SK-N-DZ (cell line): Measurements from ENCODE around the gene MPRIP.

Source experiments
- DNase-seq: peaks from one replicate; pipeline ENCODE4 v3.0.0-alpha.2; 2015; ENCODE audit warnings: low spot score

The MPRIP gene

DNA sequence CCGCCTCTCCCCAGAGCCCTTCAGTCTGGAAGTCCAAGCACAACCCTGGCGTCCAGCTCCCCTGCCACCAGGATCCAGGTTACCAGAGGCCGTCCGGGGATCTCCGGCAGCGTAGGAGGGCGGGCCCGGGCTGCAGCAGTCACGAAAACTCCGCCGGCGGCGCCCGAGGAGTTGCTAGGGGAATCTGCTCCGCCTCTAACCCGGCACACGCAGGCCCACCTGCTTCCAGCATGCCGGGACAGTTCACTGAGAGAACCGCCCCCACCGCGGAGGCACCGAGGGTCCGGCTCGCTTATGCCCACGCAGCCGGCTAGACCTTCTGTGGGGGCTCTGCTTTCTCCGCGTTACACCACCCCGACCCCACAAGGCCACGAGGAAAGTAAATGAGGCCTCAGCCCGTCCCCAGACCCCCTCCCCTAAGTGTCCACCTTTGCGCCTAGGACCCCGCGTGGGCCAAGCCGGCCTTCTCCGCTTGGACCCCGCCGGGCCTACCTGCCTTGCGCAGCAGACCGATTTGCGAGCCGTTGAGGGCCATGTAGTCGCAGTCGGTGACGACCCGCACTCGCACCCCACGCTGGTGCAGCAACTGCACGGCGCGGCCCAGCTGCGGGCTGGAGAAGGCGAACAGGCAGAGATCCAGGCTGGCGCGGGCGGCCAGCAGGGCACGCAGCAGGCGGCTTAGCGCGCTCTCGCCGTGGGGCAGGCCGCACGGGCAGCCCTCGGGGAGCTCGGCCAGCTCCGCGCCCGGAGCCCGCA lies 163.3 kb downstream of the MPRIP start:
- DNase-seq = peak; percentile 52

DNA sequence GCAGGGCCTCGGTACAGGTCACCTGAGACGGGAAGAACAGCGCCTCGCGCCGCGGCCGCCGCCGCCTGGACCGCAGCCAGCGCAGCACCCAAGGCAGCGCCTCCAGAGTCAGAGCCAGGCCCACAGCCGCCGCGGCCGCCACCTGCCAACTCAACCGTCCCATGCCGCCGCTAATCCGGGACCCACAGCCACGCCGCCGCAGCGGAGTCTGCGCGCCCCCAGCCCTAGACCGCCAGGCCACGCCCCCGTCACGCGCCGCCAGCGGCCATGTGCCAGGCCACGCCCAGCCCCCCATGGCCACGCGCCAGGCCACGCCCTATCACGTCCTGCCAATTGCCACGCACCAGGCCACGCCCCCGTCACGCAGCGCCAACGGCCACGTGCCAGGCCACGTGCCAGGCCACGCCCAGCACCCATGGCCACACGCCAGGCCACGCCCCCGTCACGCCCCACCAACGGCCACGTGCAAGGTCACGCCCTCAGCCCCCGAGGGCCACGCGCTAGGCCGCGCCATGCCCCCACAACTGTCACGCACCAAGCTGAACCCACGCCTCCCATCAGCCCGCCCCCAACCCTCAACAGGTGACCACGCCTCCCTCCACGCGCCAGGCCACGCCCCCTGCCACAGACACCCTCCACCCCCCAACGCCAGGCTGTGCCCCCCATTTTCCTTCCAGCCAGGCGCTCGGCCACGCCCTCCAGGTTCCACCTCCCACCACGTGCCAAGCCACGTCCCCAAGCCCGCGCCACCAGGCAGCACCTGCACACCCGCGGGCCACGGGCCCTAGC lies 164.1 kb downstream of the MPRIP start, which contains the start of gene PLD6:
TSS of gene PLD6 (minus strand) at position 210 of the 789 bp plus-strand sequence. CDS start at position 163, 47 bp downstream.
- peak; percentile 89 for DNase-seq

DNA sequence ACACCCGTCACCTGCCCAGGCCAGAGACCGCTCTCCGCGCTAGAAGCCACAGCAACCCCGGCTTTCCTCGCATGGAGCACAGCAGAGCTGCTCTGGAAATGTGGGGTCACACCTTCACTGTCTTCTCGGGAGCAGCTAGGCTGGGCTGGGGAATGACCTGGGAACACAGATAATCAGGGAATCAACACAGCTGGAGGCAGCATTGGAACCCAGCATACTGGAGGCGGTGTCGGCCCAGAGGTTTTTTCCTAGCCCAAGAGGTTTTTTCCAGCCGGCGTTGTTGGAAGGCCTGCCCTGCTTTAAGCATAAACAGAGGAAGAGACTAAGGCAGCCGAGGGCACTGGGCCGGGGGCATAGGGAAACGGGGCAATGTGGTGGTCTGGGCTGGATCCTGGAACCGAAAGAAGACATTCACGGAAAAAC lies 164.7 kb downstream of the MPRIP start:
- peak; percentile 51 for DNase-seq

DNA sequence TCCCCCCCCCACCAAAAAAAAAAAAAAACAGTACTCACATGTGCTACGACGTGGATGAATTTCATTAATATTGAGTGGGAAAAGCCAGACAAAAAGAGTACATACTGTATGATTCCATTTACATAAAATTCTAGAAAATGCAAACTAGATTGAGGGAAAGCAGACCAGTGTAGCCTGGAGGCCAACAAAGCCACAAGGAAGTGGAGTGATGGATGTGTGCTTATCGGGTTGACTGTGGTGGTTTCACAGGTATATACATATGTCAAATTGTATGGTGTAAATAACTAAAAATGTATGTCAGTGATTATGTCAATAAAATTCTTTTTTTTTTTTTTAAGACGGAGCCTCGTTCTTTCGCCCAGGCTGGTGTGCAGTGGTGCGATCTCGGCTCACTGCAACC lies 165.7 kb downstream of the MPRIP start:
- no peak for DNase-seq

DNA sequence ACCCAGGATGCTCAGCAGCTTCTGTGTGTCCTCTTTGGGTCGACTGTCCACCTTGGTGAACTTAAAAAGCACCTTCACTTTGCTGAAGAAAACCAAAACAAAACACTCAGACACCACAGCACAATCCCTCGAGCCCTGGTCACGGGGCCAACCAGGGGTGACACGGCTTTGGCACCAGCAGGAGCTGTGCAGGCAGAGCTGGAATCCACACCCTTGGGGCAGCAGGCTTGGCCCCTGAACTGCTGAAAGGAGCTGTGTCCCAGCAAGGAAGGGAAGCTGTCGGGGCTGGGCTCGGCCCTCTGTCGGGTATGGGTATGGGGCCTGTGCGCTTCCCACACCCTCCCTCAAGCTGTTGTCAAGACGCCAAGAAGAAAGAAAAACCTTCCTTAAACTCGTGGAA lies 171.5 kb downstream of the MPRIP start:
- DNase-seq = no peak

DNA sequence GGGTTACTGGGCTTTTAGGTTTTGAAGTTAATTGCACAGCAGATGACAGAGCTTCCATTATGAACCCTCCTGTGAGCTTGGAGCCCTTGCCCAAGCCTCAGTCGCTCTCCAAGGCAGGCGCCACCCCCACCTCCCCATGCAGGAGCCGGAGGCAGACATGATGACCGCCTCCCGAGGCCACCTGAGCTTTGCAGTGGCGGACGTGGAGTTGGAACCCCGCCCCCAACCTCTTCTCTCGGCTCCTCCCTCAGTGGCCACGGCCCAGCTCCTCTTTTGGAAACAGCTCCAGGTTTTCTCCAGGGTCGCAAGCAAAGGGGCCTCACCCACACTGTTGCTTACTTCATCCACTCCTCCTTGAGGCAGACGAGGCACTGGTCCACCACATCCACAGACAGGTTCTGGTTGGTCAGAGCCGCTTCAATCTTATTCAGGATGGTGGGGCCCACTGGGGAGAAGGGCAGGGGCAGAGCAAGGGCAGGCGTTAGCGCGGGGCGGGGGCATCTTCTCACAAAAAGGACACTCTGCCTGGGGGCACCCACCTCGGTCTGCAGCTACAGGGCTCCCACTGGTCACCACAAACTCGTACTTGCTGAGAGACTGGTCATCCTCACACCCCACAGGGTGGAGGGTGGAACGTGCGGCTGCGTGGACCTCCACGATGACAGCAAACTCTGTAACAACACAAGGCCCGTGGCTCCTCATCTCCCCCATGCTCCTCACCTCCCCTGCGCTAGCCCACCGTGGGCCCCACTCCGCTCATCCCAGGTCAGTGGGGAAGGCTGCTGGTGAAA lies 172.6 kb downstream of the MPRIP start:
- no peak for DNase-seq

DNA sequence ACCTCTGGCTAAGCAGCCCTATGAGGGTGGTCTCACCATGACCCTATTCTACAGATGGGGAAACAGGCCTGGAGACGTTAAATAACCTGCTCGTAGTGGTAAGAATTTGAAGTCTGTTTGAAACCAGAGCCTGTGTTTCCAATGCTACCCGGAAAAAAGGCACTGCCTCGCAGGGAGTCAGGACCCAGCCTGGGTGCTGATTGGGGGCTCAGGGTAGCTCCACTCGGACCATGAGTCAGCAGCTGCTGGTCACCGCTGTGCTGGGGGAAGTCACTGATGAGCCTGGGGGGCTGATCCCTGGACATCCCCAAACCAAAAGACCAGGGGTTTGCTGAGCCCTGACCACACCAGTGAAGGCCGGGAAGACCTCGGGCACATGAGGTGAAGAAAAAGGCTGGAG lies 173.3 kb downstream of the MPRIP start:
- no peak for DNase-seq

DNA sequence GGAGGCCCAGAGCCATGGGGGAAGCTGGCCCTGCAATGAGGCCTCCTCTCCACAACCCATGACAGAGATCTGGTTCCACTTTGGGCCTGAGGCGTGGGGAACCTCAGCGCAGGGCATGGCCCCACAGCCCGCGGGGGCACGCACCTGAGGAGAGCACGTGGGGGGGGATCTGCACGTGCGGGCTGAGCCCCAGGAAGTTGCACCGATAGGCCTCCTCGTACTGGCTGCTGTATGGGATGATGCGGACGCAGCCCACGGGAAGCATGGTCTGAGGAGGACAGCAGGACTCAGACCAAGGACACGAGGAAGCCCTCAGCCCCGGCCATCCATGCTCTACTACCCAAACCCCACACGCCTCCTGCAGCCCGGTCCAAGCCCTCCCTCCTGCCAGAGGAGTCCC lies 174.0 kb downstream of the MPRIP start:
- DNase-seq = no peak

DNA sequence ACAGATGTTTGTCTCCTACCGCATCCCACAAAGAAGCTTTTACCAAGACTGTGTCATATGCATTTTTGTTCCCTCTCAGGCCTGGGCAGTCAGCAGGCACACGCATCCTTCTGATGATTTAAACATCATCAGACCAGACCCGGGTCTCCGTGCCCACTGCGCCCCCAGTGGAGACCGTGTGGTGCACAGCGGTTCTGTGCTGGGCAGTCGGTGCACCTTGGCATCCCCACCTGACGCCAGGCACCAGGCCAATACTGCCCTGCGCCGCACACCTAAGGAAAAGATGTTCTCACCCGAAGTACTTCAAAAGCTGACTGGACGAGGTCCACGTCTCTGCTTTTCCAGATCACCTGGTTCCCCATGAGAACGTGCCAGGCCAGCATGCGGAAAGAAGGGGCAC lies 174.5 kb downstream of the MPRIP start:
- DNase-seq = no peak

DNA sequence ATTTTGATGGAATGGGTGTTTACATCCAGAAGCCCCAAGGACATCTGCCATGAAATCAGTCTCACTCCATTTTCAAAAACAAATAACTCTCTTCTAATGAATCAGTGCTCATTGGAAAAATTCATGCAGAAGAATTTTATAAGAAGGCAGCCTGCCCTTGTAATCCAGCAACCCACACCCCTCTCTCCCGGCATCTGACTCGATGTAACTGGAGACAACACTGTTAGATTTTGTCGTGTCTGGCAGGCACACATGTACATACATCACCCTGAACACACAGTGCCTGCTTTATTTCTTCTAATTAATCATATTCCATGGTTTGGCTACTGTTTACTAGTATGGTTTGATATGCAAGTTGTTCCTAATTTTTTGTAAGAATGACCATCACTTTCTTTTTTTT lies 175.7 kb downstream of the MPRIP start:
- no peak for DNase-seq

DNA sequence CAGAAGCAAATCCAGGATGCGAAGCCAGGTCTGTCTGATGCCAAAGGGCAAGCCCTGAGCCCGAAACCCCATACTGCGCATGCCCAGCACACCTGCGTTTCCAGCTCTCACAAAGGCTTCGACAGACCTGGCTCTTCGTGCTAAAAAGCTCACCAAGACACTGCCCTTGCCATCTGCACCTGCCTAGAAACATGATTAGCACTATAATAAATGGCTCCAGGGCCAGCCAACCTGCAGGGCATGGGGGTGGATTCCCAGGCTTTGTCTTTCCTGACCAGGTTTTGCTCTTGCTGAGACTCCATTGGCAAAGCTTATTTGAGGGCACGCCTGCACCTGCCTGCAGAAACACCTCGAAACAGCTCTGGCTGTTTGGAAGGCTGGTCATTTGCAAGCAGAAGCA lies 178.3 kb downstream of the MPRIP start:
- DNase-seq = no peak

DNA sequence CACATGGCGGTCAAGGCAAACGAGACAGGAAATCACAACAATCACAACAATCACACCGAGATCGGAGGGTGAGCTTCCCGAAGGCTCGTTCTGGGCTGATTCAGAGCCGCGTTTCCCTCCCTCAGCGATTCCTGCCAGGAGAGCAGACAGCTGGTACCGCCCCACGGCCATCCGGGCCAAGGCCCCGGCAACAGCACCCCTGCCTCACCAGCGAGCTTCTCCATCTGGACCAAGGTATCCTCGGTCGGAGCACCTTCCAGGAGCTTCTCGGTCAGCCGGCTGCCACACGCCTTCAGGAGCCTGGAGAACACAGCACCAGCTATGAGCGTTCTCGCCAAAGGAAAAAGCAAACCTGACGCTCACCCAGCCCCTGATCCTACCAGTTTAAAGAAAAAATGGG lies 179.1 kb downstream of the MPRIP start:
- no peak for DNase-seq

DNA sequence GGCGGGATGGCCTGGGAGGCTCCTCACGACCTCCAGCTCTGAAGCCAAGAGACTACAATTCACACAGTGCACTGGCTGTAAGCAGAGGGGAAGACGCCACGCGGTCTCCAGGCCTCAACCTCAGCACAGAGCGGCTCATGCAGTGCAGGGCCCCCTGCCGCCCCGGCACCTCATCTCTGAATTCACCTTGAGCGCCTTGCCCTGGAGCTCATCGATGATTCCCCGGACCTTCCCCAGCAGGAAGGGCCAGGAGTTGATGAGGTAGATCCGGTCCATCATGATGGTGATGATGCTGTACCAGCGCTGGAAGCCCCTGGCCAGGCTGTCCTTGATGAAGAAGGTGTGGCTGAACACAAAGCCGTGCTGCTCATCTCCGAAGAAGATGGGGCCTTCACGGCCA lies 181.5 kb downstream of the MPRIP start:
- no peak for DNase-seq

DNA sequence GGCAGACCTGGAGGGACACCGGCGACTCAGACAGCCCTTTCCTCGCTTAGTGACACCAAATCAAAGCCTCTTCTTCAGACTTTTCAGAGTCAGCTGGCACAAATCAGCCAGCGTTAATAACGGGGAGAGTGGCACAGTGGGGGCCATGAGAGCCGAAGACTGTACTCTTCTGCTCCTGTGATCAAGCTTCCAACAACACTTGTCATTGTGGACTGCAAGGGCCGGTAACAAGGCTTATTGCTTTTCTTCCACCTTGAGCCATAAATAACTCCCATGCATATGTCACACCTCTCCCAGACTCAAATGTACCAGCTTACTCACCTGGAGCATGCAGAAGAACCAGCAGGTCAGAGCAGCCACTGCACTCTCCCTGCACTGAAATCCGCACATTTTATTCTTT lies 181.9 kb downstream of the MPRIP start:
- no peak for DNase-seq

DNA sequence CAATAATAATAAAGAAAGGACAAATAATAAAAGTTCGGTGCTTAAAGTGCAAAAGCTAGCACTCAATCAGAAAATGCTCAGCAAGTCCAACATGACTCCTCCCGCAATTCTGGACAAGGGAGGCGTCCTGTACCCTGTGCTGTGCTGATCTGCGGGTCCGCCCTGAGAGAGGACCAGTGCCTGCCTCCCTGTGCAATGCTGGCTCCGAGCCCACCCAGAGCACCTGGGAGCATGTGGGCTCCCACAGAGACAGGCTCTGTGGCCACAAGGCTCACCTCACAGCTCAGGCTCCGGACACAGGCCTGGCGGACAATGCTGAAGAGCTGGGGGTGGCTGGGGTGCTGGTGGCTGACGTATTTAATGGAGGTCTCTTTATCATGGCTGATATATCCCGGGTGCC lies 183.6 kb downstream of the MPRIP start:
- DNase-seq = no peak

DNA sequence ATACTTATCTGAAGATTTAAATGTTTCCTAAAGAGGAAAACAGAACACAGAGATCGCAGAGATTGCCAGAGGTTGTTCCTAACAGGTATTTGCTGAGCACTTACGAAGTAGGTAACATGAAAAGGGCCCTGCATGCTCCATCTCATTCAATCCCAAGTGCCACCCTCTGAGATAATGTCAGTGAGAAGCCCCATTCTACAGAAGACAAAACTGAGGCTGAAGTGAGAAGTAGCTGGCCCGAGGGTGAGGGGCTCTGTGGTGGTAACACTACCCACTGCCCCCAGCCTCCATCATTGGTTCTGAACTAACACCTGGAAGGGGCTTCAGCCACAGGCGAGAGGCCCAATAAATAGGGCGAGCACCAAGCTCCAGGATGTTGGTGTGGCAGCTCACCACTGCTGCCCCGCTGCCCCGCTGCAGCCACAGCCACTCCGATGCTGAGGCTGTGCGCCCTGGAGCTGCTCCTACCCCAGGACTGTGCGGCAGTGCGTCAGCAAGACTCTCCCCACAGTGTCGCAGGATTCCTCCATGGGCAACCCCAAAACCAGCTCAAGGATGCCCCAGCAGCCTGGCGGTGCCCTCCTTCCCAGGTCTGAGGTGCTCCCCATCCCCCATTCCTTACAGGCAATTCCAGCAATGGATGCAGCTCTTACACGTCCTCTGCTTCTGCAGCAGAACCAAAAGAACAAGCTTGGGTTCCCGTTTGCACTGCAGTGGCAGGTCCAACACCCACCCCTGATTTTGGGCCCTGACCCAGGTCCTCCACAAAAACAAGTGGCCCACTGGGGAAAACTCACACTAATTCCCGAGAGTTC lies 184.4 kb downstream of the MPRIP start:
- DNase-seq = no peak

DNA sequence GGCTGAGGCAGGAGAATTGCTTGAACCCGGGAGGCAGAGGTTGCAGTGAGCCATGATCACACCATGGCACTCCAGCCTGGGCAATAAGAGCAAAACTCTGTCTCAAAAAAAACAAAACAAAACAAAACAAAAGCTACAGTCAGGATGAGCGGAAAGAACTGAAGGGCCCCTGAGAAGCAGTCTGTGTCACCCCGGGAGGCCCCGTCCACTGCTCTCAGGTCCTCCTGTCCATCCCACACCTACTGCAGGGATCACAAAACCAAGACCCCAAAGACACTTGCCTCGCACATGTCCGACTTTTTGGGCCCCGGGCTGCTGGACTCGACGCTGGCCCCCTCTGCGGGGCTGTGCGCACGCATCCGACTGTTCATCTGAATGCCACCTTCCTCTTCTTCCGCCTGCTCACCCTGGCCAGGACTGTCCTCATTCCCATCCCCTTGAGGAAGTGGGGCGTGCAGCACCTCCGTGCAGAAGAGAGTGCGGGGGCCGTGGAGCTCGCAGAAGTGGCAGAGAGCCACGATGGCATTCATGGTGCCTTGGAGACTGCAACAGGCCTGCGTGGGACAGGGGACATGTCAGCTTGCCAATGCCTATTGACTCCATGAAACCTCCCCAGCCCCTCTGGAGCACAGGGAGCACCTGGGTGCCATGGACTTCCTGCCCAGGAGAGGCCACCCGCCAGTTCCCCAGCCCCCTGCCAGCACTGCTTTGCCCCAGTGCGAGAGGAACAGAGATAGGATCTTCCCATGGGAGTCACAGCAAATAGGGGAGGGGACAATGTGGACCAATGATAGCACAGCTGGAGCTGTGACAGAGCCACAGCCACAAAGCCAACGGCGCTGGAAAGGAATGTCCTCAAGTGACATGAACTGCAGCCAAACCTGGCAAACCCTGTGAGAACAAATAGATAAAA lies 185.6 kb downstream of the MPRIP start:
- DNase-seq = peak; percentile 24

DNA sequence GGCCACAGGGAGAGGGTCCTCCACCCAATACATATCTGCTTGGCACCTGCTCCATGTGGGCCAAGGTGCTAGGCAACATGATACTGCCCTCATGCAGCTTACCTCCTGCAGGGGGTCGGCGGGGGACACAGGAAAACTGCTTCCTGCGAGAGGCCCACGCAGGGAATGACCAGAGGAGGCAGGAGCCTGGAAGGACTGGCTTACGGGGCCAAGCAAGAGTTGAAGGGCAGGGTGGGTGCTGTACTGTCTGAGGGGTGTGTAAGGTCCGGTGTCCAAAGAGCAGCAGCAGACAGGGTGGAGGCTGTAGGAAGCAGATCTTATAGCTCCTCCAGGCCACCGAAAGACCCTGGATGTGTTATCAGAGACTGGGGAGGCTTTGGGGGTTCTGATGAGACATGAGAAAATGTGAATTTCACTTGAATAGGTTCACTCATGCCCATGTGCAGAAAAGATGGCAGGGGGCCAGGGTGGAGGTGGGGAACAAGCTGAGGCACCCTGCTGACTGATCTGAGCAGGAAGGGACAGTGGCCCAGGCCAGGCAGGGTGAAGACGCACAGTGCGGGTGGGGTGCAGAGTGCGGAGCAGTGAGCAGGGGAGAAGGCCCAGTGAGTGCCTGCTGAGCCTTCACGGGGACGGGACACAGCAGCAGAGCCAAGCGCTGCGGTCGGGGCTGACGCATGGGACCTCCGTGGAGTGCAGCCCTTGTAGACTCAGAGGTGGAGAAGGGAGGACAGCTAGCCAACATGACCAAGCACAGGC lies 186.4 kb downstream of the MPRIP start:
- no peak for DNase-seq
